HG03457 (cell line): ENCODE measurements around the gene SLC6A19.

Experiments
- ATAC-seq: cut with Tn5 transposase; IDR thresholded peaks from one replicate; pipeline ENCODE4 v1.9.1; 2021; ENCODE audit warnings: moderate number of reproducible peaks; ENCODE audit not compliant: unreplicated experiment

SLC6A19 gene

DNA sequence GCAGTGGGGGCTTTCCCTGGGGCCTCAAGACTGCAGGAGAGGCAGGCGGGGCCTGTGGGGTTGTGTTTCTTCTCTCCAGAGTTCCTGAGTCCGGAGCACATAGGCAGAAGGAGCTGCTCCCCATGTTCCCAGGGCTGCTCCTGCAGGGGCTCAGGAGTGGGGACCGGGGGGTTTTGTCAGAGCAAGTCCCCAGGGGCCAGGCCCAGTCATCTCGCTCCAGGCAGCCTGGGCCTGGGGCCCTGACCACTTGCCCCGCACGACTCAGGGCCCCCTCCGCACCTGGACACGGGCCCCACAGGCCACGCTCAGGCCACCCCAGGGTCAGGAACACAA, 22.0 kb upstream of the SLC6A19 start:
- no peak for ATAC-seq

GRCh38 chr5:1180096-1180495, 21.3 kb upstream of the SLC6A19 start:
- ATAC-seq, result no peak

DNA sequence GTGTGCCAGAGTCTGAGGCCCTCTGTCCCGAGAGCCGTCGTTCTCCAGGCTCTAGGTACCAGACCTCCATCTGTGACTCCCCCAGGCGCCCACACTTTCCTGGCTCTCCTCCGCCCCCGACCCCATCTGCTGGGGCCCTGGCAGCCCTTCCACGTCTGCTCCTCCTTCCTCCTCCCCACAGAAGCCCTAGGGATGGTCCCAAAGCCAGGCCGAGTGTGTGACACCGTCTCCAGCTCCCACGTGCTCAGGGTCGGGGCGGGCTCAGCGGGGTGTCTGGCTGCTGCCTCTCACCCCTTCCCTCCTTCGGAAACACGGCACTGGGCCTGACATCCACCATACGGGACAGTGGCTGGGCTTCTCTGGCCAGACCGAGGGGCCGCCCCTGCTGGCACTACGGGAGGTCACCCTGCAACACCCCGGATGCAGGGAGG, 20.5 kb upstream of the SLC6A19 start:
- no peak for ATAC-seq

- no peak for ATAC-seq
Measured at GRCh38 chr5:1181451-1182359, 19.7 kb upstream of the SLC6A19 start.

DNA sequence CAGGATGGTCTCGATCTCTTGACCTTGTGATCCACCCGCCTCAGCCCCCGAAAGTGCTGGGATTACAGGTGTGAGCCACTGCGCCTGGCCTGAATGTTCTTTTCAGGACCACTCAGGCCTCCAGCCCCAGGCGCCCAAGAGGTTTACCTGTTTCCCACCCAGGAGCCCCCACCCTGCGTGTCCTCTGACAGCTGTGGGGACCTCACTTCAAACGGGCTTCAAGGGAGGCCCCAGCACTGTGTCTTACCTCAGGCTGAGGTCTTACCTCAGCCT, 19.1 kb upstream of the SLC6A19 start:
- no peak for ATAC-seq

GRCh38 chr5:1182633-1183423, 18.6 kb upstream of the SLC6A19 start:
- no peak for ATAC-seq

DNA sequence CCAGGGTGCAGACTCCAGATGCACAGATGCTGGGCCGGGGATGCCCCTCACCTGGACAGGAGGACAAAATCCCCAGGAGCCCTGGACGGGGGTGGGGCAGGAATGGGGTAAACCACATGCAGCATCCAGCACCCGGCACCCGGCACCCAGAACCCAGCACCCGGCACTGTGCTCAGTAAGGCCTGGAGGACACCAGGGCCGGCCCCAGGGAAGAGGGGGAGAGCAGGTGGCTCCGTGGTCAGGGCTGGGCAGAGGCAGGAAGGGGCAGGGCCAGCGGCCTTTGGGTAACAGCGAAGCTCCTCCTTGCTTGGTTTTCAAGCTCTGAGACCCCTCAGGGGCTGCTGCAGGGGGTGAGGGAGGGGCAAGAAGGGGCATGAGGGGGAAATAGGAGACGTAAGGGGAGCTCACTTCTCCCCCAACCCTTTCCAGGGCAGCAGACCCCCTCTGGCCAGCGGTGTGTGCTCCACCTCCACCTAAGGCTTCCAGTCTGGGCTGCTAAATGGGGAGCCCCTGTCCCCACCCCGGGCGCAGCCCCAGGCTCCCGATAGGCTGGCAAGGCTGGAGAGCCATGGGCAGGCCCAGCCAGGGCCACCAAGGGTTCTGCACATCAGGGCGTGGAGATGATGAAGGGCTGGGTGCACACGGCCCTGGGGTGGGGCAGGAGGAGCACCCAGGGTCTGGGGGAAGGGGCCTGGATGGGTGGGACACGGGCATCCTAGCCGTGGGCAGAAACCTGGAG, 17.8 kb upstream of the SLC6A19 start:
- no peak for ATAC-seq

DNA sequence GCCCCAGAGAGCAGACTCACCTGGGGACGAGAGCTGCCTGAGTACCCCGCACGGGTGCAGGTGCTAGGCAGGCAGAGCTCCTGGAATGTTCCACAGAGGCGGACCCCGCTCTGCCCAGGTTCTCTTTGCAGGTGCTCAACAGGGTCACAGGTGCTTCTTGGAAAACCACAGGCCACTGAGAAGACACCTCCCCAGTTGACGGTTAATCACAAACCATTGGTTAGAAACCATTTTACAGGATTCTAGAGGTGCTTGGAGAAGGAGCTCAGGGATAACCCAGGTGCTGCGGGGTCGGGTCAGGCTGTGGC, 17.3 kb upstream of the SLC6A19 start:
- no peak for ATAC-seq

- ATAC-seq, result no peak
Measured at GRCh38 chr5:1184481-1184880, 16.9 kb upstream of the SLC6A19 start.

DNA sequence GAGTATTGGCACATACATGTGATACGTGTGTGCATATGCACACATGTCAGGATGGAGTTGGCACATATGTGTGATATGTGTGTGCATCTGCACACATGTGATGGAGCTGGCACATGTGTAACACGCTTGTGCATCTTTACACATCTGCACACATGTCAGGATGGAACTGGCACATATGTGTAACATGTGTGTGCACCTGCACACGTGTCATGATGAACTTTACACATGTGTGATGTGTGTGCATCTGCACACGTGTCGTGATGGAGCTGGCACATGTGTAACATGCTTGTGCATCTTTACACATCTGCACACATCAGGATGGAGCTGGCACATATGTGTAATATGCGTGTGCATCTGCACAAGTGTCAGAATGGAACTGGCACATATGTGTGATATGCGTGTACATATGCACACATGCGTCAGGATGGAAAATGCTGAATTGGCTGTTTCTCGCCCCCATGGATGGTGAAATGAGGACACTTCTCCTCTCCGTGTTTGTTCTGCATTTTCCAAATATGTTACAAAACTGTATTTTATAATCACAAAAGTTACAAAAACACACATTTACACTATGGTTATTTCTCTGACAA, 16.3 kb upstream of the SLC6A19 start:
- no peak for ATAC-seq

DNA sequence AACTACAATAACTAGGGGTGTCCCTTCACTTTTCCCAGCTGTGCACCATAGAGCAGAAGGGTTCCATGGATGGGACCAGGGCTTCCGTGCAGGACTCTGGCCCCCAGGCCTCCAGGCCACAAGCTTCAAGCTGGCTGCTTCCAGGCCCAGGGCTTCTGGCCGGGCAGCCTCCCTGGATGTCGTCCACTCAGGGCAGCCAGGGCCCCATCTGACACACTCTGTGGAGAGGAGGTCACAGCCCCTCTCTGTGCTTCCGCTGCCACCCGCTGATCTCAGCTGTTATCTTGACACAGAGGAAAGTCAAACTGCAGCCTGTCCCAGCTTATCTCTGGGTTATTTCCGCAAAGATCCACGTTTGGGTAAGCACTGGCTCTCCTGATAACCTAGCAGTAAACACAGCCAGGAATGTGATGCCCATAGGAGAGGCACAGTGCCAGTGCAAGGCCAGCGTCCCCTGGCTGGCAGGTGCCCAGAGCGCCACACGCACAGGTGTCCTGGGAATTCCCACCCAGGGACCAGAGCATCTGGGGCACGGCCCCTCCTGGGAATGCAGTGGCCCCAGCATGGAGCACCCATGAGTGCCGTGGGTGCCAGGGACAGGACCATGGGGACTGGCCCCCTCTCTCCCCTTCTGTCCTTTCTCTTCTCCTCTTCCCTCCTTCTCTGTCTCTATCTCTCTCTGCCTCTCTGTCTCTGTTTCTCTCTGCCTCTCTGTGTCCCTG, 15.6 kb upstream of the SLC6A19 start:
- ATAC-seq, result no peak

GRCh38 chr5:1186351-1187233, 14.8 kb upstream of the SLC6A19 start:
- no peak for ATAC-seq

- ATAC-seq, result no peak
Measured at GRCh38 chr5:1187234-1187949, 14.0 kb upstream of the SLC6A19 start.

GRCh38 chr5:1187950-1188334, 13.5 kb upstream of the SLC6A19 start:
- no peak for ATAC-seq

DNA sequence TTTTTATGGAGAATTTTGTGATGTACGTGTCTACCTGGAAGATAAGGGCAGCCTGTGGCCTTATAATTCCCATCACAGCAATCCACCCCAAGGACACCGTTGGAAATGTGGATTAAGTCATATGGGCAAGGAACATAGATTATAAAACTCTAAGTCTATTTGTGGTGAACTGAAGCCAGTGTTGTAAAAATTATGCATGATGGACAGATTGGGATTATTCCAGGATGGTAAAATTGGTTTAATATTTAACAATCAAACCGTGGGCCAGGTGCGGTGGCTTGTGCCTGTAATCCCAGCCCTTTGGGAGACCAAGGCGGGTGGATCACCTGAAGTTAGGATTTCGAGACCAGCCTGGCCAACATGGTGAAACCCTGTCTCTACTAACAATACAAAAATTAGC, 12.9 kb upstream of the SLC6A19 start:
- no peak for ATAC-seq

DNA sequence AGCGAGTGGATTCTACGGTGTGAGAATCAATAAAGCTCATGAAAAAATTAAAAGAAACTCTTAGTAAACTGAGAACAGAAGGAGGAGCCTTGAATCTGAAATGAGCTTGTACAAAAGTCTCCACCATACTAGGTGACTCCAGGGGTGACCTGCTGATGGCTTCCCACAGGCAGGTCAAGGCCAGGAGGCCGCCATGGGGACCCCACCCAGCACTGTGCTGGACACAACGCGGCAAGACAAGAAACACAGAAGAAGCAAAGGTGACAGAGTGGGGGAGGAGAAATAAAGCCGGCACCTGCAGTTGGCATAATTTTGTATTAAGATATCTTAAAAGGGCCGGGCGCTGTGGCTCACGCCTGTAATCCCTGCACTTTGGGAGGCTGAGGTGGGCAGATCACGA, 12.1 kb upstream of the SLC6A19 start:
- no peak for ATAC-seq

DNA sequence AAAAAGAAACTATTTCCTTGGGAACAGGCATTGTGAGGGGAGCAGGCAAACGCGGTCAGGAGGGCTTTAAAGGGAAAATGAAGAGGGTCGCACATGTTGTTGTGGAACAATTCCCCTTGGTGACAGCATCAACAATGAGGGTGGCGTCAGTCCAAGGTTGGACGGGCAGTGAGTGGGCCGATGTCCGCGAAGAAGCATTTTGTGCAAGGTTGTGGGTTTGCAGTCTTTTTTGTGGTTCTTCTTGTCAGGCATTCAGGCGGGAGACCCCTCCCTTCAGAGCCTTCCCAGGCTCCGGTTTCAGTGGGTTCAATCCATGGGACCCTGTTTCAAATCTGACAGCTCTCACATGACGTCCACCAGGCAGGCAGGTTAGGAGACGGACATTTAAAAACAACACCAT, 11.1 kb upstream of the SLC6A19 start:
- ATAC-seq, result no peak

GRCh38 chr5:1190837-1191239, 10.6 kb upstream of the SLC6A19 start:
- ATAC-seq, result no peak

- no peak for ATAC-seq
Measured at GRCh38 chr5:1192971-1193590, 8.3 kb upstream of the SLC6A19 start.
